PC-9 (cell line): Measurements from ENCODE around the gene EXOC4.

Experiments used
- EZH2 ChIP-seq: fragments of 200-600 bp; sonication (generic); IDR thresholded peaks from 2 replicates; pipeline ENCODE4 v1.8.0; 2017; ENCODE audit warnings: antibody characterized with exemption, low read depth
- TF ChIP-seq, protein P1 (sequence below): fragments of 200-600 bp; sonication (generic); conservative IDR thresholded peaks from 2 replicates; pipeline ENCODE4 v1.6.1; 2017; ENCODE audit warnings: mixed run types, antibody characterized with exemption, mild to moderate bottlenecking, moderate library complexity

- TF ChIP-seq, protein P1, sequence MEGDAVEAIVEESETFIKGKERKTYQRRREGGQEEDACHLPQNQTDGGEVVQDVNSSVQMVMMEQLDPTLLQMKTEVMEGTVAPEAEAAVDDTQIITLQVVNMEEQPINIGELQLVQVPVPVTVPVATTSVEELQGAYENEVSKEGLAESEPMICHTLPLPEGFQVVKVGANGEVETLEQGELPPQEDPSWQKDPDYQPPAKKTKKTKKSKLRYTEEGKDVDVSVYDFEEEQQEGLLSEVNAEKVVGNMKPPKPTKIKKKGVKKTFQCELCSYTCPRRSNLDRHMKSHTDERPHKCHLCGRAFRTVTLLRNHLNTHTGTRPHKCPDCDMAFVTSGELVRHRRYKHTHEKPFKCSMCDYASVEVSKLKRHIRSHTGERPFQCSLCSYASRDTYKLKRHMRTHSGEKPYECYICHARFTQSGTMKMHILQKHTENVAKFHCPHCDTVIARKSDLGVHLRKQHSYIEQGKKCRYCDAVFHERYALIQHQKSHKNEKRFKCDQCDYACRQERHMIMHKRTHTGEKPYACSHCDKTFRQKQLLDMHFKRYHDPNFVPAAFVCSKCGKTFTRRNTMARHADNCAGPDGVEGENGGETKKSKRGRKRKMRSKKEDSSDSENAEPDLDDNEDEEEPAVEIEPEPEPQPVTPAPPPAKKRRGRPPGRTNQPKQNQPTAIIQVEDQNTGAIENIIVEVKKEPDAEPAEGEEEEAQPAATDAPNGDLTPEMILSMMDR: no peak
- TF ChIP-seq EZH2: no peak
Measured at GRCh38 chr7:133591704-133592340, 338.9 kb downstream of the EXOC4 start.
